ENCODE results near the gene ANTKMT. TPM values are rescaled to one million over a fixed set of nuclear protein-coding genes. Genes with fewer than 3 reads are reported as not detected.
"Not testable (repeated sequence)": the region's sequence is repeated elsewhere in the genome, so short reads cannot be mapped to it uniquely, and the experiment has no call there.

The ANTKMT gene
- total RNA-seq, 4 donors from 2014 or later: 23.5 to 46.2 (median 31.0) TPM

DNA sequence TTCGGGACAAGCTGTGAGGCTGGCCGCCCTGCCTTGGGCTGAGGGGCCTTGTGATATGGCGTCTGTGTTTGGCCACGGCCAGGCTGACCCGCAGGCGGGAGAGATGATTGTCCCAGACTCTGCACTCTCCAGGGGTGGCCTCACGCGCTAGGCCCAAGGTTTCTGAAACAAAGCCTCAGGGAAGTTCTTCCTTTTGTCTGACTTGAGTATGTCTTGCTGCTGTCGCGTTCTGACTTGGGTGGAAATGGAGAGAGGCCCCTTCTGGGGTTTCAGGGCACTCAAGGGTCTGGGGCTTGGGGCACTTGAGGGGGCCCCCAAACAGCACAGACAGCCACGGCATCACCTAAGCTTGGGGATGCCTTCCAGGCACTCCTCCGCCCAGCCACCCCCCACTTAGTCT, 9.9 kb upstream of the ANTKMT start:
- H3K4me1 ChIP-seq: peaks cover 0 to 49% (median 14%) of the 10 kb centered on the region in 3 donors
- H3K36me3 ChIP-seq: no peaks in the 10 kb centered on the region
- 40% methylated on average over 1 of the region's 12 CpGs; no CpG with 5 or more reads in 1 of the 2 donors for WGBS, 2 donors (ENCODE audit: low coverage in 1 of 2)
- peaks cover 64% of the 10 kb centered on the region for H3K27me3 ChIP-seq
- no peak for ATAC-seq
- no peak overlapping the region for H3K4me3 ChIP-seq
- H3K9me3 ChIP-seq: no peaks in the 10 kb centered on the region
- no peak for TF ChIP-seq POLR2A (IDR thresholded peaks at IDR 0.05)
- TF ChIP-seq EP300 (IDR thresholded peaks at IDR 0.05): no peak
- TF ChIP-seq POLR2AphosphoS5 (IDR thresholded peaks at IDR 0.05): no peak
- TF ChIP-seq, protein P1, sequence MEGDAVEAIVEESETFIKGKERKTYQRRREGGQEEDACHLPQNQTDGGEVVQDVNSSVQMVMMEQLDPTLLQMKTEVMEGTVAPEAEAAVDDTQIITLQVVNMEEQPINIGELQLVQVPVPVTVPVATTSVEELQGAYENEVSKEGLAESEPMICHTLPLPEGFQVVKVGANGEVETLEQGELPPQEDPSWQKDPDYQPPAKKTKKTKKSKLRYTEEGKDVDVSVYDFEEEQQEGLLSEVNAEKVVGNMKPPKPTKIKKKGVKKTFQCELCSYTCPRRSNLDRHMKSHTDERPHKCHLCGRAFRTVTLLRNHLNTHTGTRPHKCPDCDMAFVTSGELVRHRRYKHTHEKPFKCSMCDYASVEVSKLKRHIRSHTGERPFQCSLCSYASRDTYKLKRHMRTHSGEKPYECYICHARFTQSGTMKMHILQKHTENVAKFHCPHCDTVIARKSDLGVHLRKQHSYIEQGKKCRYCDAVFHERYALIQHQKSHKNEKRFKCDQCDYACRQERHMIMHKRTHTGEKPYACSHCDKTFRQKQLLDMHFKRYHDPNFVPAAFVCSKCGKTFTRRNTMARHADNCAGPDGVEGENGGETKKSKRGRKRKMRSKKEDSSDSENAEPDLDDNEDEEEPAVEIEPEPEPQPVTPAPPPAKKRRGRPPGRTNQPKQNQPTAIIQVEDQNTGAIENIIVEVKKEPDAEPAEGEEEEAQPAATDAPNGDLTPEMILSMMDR (IDR thresholded peaks at IDR 0.05): no peak
- no peak overlapping the region for H3K27ac ChIP-seq

DNA sequence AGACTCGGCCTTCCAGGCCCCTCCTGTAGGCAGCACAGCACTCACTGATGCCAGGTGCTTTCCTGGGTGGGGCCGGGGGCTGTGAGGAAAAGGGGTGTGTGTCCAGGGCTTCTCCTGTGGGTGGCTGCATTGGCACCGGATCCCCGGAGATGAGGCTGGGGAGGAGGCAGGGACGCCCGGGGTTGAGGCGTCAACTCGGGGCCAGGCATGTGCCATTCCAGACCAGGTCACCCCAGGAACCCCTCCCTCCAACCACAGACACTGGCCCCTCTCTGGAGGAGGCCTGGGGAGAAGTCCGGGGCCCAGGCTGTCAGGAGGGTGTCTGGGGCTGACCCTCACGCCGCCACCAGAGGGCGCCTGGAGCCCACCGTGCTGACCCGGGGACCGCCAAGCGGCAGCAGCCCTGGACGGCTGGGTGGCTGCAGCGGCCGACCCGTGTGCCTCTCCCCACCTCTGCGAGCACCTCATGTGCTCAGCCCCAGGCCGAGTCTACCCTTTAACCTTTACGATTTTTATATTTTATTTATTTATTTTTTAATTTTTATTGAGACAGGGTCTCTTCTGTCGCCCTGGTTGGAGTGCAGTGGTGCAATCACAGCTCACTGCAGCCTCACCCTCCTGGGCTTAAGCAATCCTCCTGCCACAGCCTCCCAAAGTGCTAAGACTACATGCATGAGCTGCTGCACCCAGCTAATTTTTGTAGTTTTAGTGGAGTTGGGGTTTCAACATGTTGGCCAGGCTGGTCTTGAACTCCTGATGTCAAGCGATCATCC, 9.2 kb upstream of the ANTKMT start:
- H3K27me3 ChIP-seq: peaks cover 57% of the 10 kb centered on the region
- no peak for TF ChIP-seq POLR2A (IDR thresholded peaks at IDR 0.05)
- TF ChIP-seq, protein P1 (IDR thresholded peaks at IDR 0.05): peak in 3 of 4 experiments; percentile 90 to 98 (median 93)
- H3K4me1 ChIP-seq: peaks cover 0 to 49% (median 18%) of the 10 kb centered on the region in 3 donors
- ATAC-seq: peak; percentile 58
- no peak overlapping the region for H3K4me3 ChIP-seq
- H3K9me3 ChIP-seq: no peaks in the 10 kb centered on the region
- WGBS, 2 donors (ENCODE audit: low coverage in 1 of 2): 2 to 15% methylated on average over 8 to 15 of the region's 25 CpGs
- H3K27ac ChIP-seq: no peak overlapping the region
- H3K36me3 ChIP-seq: peaks cover 0 to under 1% of the 10 kb centered on the region in 2 donors

DNA sequence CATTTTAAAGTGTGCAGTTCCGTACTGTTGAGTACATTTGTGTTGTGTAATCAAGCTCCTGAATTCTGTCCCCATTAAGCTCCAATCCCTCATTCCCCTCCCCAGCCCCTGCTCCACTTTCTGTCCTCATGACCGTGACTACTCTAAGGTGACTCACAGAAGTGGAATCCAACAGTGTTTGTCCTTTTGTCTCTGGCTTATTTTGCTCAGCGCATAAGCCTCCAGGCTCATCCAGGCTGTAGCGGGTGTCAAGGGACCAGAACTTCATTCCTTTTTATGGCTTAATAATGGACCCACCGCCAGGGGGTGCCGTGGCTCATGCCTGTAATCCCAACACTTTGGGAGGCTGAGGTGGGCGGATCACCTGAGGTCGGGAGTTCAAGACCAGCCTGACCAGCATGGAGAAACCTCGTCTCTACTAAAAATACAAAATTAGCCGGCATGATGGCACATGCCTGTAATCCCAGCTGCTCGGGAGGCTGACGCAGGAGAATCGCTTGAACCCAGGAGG, 8.2 kb upstream of the ANTKMT start:
- ATAC-seq, H3K9me3 ChIP-seq, H3K4me3 ChIP-seq, H3K27ac ChIP-seq, H3K36me3 ChIP-seq: not testable (repeated sequence)
- 33 to 43% methylated on average over 2 to 4 of the region's 13 CpGs for WGBS, 2 donors (ENCODE audit: low coverage in 1 of 2)
- Histone ChIP-seq H3K27me3 (peaks cover 47% of the 10 kb centered on the region), H3K4me1 (peaks cover 0 to 58% (median 19%) of the 10 kb centered on the region in 3 donors)
- TF ChIP-seq, protein P1 (IDR thresholded peaks at IDR 0.05): peak in 2 of 4 experiments; percentile 23 to 41

DNA sequence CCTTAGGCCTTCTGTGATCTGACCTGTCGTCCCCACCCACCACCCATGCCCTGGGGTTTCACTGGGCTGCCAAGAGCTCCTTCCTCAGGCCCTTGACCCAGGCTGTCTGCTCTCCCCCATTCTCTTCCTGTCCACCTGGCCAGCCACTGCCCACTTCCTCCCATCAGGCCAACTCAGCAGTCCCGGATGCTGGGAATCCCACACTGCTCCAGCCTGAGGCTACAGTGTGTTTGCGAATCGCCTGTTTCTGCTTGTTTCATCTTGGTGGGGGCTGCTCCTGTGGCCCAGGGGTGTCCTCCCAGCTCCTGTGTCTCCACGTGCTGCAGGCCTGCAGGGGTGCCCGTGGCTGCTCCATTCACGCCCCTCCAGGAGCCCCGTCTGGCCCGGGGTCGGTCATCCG, 6.9 kb upstream of the ANTKMT start:
- Histone ChIP-seq H3K4me1 (peaks cover 0 to 59% (median 19%) of the 10 kb centered on the region in 3 donors), H3K27me3 (peaks cover 34% of the 10 kb centered on the region), H3K36me3 (peaks cover 0 to 6% of the 10 kb centered on the region in 2 donors), H3K9me3 (no peaks in the 10 kb centered on the region), H3K4me3 (peak overlapping the region in 1 of 2 donors; percentile 79), H3K27ac (no peak overlapping the region)
- 73% methylated on average over 6 of the region's 11 CpGs; no CpG with 5 or more reads in 1 of the 2 donors for WGBS, 2 donors (ENCODE audit: low coverage in 1 of 2)
- TF ChIP-seq POLR2AphosphoS5 (IDR thresholded peaks at IDR 0.05) (no peak), POLR2A (IDR thresholded peaks at IDR 0.05) (no peak), EP300 (IDR thresholded peaks at IDR 0.05) (no peak)
- TF ChIP-seq, protein P1 (IDR thresholded peaks at IDR 0.05): no peak
- ATAC-seq: no peak

Measured in gastroesophageal sphincter (tissue), 4 donors.